ENCODE results near the gene HSDL1.

HSDL1 gene

DNA sequence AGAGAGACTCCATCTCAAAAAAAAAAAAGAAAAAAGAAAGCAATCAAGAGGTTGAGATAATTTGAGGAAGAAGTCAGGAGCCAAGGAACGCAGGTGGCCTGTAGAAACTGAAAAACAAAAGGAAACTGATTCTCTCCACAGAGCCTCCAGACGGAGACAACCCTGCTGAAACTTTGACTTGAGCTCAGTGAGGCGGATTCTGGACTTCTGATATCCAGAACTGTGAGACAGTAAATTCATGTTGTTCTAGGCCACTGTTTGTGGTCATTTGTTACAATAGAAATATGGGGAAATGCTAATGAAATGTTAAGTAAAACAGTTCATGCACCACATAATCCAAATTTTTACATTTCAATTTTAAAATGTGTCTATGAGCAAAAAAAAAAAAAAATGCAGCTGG is 33.5 kb downstream of the HSDL1 start:
- Histone ChIP-seq H3K4me3 (ENCODE audit: low read length) (no peak overlapping the region), H3K9ac (ENCODE audit: low read depth, low read length) (no peak overlapping the region), H3K4me1 (ENCODE audit: insufficient read depth, low read length) (peaks cover 6% of the 10 kb centered on the region; the same call in 1 of the 2 replicates), H3K36me3 (ENCODE audit: insufficient read depth, low read depth, low read length) (no peaks in the 10 kb centered on the region), H3K9me3 (ENCODE audit: insufficient read depth, low read depth, low read length) (no peaks in the 10 kb centered on the region), H3K27ac (ENCODE audit: low read length) (no peak overlapping the region), H3K27me3 (ENCODE audit: insufficient read depth, low read length) (no peaks in the 10 kb centered on the region)

DNA sequence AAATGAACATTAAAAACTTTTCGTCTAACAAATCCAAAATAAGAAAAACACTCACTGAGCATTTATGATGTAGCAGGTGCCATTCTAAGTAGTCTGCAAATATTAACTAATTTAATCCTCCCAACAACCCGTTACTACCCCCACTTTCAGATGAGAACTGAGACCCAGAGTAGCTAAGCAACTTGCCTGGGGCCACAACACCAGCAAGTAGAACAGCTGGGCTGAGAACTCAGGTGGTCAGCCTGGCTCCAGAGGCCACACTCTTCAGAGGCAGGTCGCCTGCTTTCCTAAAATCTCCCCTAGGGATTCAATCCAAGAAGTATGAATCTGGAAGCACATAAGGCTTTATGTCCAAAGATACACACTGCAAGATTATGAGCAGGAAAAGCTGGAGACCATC is 34.5 kb downstream of the HSDL1 start:
- Histone ChIP-seq H3K4me3 (ENCODE audit: low read length) (no peak overlapping the region), H3K27me3 (ENCODE audit: insufficient read depth, low read length) (no peaks in the 10 kb centered on the region), H3K9me3 (ENCODE audit: insufficient read depth, low read depth, low read length) (no peaks in the 10 kb centered on the region), H3K27ac (ENCODE audit: low read length) (no peak overlapping the region), H3K36me3 (ENCODE audit: insufficient read depth, low read depth, low read length) (no peaks in the 10 kb centered on the region; the same call in 1 of the 2 replicates), H3K9ac (ENCODE audit: low read depth, low read length) (no peak overlapping the region), H3K4me1 (ENCODE audit: insufficient read depth, low read length) (peaks cover 4% of the 10 kb centered on the region; the same call in 1 of the 2 replicates)

DNA sequence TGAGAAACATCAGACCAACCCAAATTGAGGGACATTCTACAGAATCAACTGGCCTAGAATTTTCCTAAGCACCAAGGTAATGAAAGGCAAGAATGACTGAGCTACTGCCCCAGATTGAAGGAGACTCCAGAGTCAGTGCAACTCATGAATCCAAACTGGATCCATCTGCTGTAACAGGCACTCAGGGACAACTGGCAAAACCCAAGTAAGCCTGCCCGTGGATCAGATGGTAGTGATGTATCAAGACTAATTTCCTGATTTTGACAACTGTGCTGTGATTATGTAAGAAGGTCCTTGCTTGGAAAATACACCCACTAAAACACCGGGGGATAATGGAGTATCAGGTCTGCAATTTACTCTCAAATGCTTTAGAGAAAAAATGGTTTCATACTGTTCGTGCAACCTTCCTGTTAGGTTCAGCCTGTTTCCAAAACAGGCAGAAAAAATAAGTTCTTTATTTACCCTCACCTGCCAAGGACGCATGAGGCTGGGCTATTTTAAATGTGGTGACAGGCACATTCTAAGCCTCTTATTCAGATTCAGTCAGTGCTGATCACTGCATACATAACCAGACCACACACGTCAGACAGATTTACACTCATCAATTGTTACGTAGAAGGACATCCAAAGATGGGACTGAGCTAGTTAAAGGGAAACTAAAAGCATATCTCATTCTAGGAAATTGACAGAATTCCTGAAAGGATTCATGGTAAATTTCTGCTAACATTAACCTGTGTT is 35.2 kb downstream of the HSDL1 start:
- Histone ChIP-seq H3K9ac (ENCODE audit: low read depth, low read length) (peak overlapping the region; percentile 43; the same call in 1 of the 2 replicates), H3K27ac (ENCODE audit: low read length) (no peak overlapping the region)

DNA sequence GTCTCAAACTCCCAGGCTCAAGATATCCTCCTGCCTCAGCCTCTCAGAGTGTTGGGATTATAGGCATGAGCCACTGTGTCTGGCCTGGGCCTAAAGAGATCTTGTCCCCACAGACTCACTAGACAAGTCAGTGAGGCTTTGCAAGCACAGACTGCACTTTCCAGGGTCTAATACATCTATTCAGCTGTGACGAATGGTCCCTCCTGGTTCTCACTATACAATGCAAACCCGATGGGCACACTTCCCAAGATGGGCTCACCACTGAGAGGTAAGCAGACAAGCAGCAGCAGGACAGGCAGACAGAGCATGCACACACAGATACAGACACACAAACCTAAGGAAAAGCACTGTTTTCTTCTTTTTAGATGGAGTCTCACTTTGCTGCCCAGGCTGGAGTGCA is 37.1 kb downstream of the HSDL1 start:
- H3K4me3 ChIP-seq (ENCODE audit: low read length): no peak overlapping the region
- H3K4me1 ChIP-seq (ENCODE audit: insufficient read depth, low read length): no peaks in the 10 kb centered on the region
- H3K27me3 ChIP-seq (ENCODE audit: insufficient read depth, low read length): no peaks in the 10 kb centered on the region
- H3K27ac ChIP-seq (ENCODE audit: low read length): no peak overlapping the region
- no peaks in the 10 kb centered on the region; the same call in 1 of the 2 replicates for H3K36me3 ChIP-seq (ENCODE audit: insufficient read depth, low read depth, low read length)
- no peak overlapping the region for H3K9ac ChIP-seq (ENCODE audit: low read depth, low read length)
- H3K9me3 ChIP-seq (ENCODE audit: insufficient read depth, low read depth, low read length): no peaks in the 10 kb centered on the region

More for the DNA sequence above, 35.2 kb downstream of the HSDL1 start:
- no peaks in the 10 kb centered on the region for H3K4me1 ChIP-seq (ENCODE audit: insufficient read depth, low read length)
- H3K27me3 ChIP-seq (ENCODE audit: insufficient read depth, low read length): no peaks in the 10 kb centered on the region
- H3K9me3 ChIP-seq (ENCODE audit: insufficient read depth, low read depth, low read length): no peaks in the 10 kb centered on the region
- H3K36me3 ChIP-seq (ENCODE audit: insufficient read depth, low read depth, low read length): no peaks in the 10 kb centered on the region; the same call in 1 of the 2 replicates
- H3K4me3 ChIP-seq (ENCODE audit: low read length): no peak overlapping the region

DNA sequence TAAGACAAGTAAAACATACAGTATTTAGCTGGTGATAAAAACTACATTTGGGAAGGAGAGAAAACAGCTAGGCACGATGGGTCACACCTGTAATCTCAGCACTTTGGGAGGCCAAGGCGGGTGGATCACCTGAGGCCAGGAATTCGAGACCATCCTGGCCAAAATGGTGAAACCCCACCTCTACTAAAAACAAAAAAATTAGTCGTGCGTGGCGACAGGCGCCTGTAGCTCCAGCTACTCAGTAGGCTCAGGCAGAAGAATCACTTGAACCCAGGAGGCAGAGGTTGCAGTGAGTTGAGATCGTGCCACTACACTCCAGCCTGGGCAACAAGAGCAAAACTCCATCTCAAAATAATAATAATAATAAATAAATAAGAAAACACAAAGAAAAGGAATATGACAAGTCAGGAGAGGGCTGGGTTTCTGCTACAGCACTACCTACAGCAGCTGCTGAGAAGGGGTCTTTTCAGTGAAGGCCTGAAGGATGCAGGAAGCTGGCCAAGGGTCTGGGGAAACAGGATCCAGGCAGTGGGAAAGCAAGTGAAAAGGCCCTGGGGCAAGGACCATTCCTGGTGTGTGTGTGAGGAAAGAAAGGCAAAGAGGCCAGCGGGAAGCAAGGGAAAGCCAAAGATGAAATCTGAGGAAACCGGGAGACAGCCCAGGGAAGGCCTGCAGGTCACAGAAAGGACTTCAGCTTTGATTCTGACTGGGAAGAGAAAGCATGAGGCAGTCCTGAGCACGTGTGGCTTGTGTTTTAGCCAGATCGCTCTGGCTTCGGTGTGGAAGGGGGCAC is 38.8 kb downstream of the HSDL1 start:
- no peaks in the 10 kb centered on the region for H3K27me3 ChIP-seq (ENCODE audit: insufficient read depth, low read length)
- H3K9ac ChIP-seq (ENCODE audit: low read depth, low read length): no peak overlapping the region
- peaks cover 9% of the 10 kb centered on the region for H3K36me3 ChIP-seq (ENCODE audit: insufficient read depth, low read depth, low read length)
- no peak overlapping the region for H3K4me3 ChIP-seq (ENCODE audit: low read length)
- H3K9me3 ChIP-seq (ENCODE audit: insufficient read depth, low read depth, low read length): no peaks in the 10 kb centered on the region
- no peak overlapping the region for H3K27ac ChIP-seq (ENCODE audit: low read length)
- H3K4me1 ChIP-seq (ENCODE audit: insufficient read depth, low read length): no peaks in the 10 kb centered on the region

DNA sequence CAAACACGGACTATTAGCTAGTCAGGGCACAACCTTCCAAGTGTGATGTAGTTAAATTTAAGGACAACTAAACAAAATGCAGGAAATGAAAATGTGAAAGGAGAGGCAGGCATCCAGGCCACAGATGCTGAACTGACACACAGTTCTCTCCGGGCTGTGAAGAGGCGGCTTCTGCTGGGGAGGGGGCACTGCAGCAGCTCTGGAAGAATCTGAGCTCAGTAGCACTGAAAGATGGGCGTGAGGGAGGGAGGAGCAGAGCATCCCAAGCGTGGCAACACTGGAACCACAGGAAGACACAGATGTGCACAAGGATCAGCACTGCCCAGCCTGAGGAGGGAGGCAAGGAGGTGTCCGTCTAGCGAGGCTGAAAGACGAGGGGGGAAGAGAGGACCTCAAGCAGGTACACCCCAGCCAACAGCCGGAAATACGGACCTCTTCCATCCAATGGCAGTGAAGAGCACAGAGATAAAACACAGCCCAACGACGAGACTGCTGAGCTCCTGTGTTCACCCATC is 39.6 kb downstream of the HSDL1 start:
- Histone ChIP-seq H3K27me3 (ENCODE audit: insufficient read depth, low read length) (no peaks in the 10 kb centered on the region), H3K4me1 (ENCODE audit: insufficient read depth, low read length) (no peaks in the 10 kb centered on the region)

DNA sequence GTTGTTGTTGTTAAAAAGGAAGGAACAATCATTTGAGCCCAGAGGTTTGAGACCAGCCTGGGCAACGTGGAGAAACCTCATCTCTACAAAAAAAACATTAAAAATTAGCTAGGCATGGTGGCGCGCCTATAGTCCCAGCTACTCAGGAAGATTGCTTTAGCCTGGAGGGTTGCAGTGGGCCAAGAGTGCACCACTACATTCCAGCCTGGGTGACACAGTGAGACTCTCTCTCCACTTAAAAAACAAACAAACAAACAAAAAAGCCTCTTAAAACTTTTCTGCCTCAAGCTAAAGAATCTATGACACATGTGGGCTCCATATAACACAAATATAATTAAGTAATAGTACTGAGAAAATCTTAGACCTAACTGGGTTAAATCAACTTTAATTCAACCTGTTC is 40.7 kb downstream of the HSDL1 start:
- H3K9me3 ChIP-seq (ENCODE audit: insufficient read depth, low read depth, low read length): no peaks in the 10 kb centered on the region

More for the DNA sequence above, 39.6 kb downstream of the HSDL1 start:
- no peak overlapping the region for H3K27ac ChIP-seq (ENCODE audit: low read length)
- no peak overlapping the region for H3K9ac ChIP-seq (ENCODE audit: low read depth, low read length)
- H3K4me3 ChIP-seq (ENCODE audit: low read length): no peak overlapping the region
- no peaks in the 10 kb centered on the region for H3K9me3 ChIP-seq (ENCODE audit: insufficient read depth, low read depth, low read length)
- H3K36me3 ChIP-seq (ENCODE audit: insufficient read depth, low read depth, low read length): peaks cover 12% of the 10 kb centered on the region

DNA sequence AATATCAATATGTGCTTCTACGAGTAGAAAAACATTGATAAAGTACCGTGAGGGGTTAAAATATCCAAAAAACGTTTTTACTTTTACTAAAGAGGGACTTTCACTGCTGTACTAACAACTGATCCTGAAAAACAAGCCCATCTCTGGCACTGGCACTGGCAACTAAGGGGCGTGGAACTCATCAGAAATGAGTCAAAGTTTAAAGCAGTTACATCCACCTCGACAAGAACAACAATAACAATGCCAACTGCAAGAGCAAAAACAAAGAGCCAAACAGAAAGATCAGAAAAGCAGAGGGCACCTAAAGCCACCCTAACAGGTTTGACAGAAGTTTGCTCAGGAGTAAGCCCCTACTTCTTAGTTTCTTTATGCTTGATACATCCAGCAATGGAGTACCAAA is 41.3 kb downstream of the HSDL1 start:
- Histone ChIP-seq H3K9ac (ENCODE audit: low read depth, low read length) (no peak overlapping the region), H3K36me3 (ENCODE audit: insufficient read depth, low read depth, low read length) (peaks cover 17% of the 10 kb centered on the region), H3K4me3 (ENCODE audit: low read length) (no peak overlapping the region), H3K9me3 (ENCODE audit: insufficient read depth, low read depth, low read length) (no peaks in the 10 kb centered on the region), H3K27me3 (ENCODE audit: insufficient read depth, low read length) (no peaks in the 10 kb centered on the region), H3K27ac (ENCODE audit: low read length) (no peak overlapping the region), H3K4me1 (ENCODE audit: insufficient read depth, low read length) (no peaks in the 10 kb centered on the region)

More for the DNA sequence above, 40.7 kb downstream of the HSDL1 start:
- H3K9ac ChIP-seq (ENCODE audit: low read depth, low read length): no peak overlapping the region
- no peak overlapping the region for H3K27ac ChIP-seq (ENCODE audit: low read length)
- no peaks in the 10 kb centered on the region for H3K27me3 ChIP-seq (ENCODE audit: insufficient read depth, low read length)
- no peak overlapping the region for H3K4me3 ChIP-seq (ENCODE audit: low read length)
- H3K4me1 ChIP-seq (ENCODE audit: insufficient read depth, low read length): no peaks in the 10 kb centered on the region
- peaks cover 12% of the 10 kb centered on the region for H3K36me3 ChIP-seq (ENCODE audit: insufficient read depth, low read depth, low read length)

DNA sequence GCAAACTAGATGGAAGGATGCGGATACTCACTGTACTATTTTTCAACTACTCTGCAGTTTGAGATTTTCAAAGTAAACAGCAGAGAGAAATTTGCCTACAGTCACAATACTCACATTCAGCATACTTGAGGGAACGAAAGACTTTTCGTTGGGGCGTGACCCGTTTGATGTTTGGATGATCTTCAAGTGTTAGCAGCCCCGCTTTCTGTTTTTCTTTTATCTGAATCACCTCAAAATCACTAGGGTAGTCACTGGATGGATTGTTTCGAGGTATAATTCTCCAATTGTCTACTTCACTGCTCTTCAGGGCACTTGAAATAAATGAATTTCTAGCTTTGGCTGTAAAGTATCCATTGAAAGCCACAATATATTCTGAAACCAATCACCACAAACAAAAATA is 46.0 kb downstream of the HSDL1 start:
- no peak overlapping the region for H3K27ac ChIP-seq (ENCODE audit: low read length)
- peaks cover 60% of the 10 kb centered on the region for H3K36me3 ChIP-seq (ENCODE audit: insufficient read depth, low read depth, low read length)

DNA sequence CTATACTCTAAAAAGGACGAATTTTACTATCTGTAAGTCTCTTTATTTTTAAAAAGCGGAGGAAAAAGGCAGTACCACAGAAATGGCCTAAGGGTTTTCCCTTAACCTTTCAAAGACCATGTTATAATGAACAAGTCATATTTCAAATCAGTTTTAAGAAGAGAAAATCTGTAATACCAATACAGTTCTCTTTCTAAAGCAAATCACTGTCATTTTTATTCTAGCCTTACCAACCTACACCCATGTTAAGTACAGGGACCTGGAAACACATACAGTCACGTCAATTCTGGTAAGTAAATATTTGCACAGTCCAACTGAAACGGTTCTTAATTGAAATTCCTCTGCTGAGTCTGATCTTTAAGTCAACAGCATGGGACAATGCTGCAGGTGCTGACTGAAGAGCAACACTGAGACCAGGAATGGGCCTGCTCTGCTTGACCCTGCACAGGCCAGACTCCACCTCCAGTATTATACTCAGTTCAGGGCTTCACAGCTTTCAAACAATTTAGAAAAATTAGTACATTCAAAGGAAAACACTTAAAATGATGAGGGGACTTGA is 48.5 kb downstream of the HSDL1 start:
- H3K9ac ChIP-seq (ENCODE audit: low read depth, low read length): no peak overlapping the region
- H3K4me1 ChIP-seq (ENCODE audit: insufficient read depth, low read length): no peaks in the 10 kb centered on the region
- peaks cover 79% of the 10 kb centered on the region for H3K36me3 ChIP-seq (ENCODE audit: insufficient read depth, low read depth, low read length)
- no peak overlapping the region for H3K4me3 ChIP-seq (ENCODE audit: low read length)
- H3K27me3 ChIP-seq (ENCODE audit: insufficient read depth, low read length): no peaks in the 10 kb centered on the region
- no peaks in the 10 kb centered on the region for H3K9me3 ChIP-seq (ENCODE audit: insufficient read depth, low read depth, low read length)
- no peak overlapping the region for H3K27ac ChIP-seq (ENCODE audit: low read length)

More for the DNA sequence above, 46.0 kb downstream of the HSDL1 start:
- H3K9ac ChIP-seq (ENCODE audit: low read depth, low read length): no peak overlapping the region
- no peaks in the 10 kb centered on the region for H3K9me3 ChIP-seq (ENCODE audit: insufficient read depth, low read depth, low read length)
- no peaks in the 10 kb centered on the region for H3K4me1 ChIP-seq (ENCODE audit: insufficient read depth, low read length)
- no peaks in the 10 kb centered on the region for H3K27me3 ChIP-seq (ENCODE audit: insufficient read depth, low read length)
- no peak overlapping the region for H3K4me3 ChIP-seq (ENCODE audit: low read length)

DNA sequence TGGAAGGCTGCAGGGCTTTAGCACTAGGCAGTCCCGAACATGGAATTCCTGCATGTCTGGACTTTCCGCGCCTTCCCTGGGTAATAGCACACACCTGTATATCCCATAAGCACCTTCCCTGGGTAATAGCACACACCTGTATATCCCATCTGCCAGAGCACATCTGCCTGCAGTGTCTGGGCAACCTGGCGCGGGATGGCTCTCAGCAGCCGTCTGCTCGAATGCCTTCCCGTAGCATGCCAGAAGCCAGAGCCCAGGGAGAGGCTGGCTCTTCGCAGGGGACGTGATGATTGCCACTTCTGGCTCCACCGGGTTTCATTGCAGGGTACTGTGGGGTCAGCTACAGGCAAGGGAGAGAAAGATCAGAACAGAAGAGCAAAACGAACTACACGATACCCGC is 49.5 kb downstream of the HSDL1 start:
- no peaks in the 10 kb centered on the region for H3K4me1 ChIP-seq (ENCODE audit: insufficient read depth, low read length)
- no peak overlapping the region for H3K9ac ChIP-seq (ENCODE audit: low read depth, low read length)
- H3K9me3 ChIP-seq (ENCODE audit: insufficient read depth, low read depth, low read length): no peaks in the 10 kb centered on the region
- no peak overlapping the region for H3K27ac ChIP-seq (ENCODE audit: low read length)
- no peak overlapping the region for H3K4me3 ChIP-seq (ENCODE audit: low read length)
- H3K27me3 ChIP-seq (ENCODE audit: insufficient read depth, low read length): no peaks in the 10 kb centered on the region
- peaks cover 77% of the 10 kb centered on the region for H3K36me3 ChIP-seq (ENCODE audit: insufficient read depth, low read depth, low read length)

All from iPS-20b (cell line).